Measurements from ENCODE around the gene ARID1B. TPM values are rescaled to one million over a fixed set of nuclear protein-coding genes. Genes with fewer than 3 reads are reported as not detected.

The ARID1B gene
- total RNA-seq, 1 experiment from 2014 or later, result 63.9 TPM

DNA sequence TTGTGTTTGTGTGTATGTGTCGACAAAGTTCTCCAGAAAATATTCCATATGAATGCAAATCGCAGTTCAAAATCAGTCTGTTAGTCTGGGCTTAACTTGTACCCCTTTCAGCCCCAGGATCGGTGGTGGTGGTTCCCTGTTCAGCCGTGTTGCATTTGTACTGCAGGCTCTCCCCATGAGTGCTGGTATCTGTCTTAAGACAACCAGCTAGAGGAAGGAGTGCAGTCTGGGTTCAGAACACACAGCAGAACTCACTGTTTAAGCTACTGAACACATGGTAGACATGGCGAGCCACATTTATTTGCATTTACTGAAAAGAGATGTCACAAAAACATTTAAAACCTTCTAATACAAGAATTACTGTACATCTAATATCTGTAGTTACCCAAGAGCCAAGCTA lies 192.1 kb downstream of the ARID1B start:
- Mint-ChIP-seq H3K9me3 (ENCODE audit: unreplicated experiment) (no peaks in the 10 kb centered on the region), H3K4me1 (ENCODE audit: insufficient read depth, unreplicated experiment) (no peaks in the 10 kb centered on the region), H3K4me3 (ENCODE audit: unreplicated experiment) (no peak overlapping the region), H3K27ac (ENCODE audit: low read depth, unreplicated experiment) (no peak overlapping the region), H3K27me3 (ENCODE audit: insufficient read depth, unreplicated experiment) (no peaks in the 10 kb centered on the region), H3K36me3 (ENCODE audit: insufficient read depth, unreplicated experiment) (no peaks in the 10 kb centered on the region)
- ChIA-PET CTCF (interaction anchor here (0.6 kb wide), 1 partner anchor 10 kb away, joined by 4 read pairs; no protein-coding TSS in a partner anchor), POLR2A (interaction anchor here (0.6 to 1.2 kb wide), 3 partner anchors 13 to 1425 kb away, joined by 3 to 4 read pairs (median 3); no protein-coding TSS in a partner anchor)
- TF ChIP-seq, protein P1, sequence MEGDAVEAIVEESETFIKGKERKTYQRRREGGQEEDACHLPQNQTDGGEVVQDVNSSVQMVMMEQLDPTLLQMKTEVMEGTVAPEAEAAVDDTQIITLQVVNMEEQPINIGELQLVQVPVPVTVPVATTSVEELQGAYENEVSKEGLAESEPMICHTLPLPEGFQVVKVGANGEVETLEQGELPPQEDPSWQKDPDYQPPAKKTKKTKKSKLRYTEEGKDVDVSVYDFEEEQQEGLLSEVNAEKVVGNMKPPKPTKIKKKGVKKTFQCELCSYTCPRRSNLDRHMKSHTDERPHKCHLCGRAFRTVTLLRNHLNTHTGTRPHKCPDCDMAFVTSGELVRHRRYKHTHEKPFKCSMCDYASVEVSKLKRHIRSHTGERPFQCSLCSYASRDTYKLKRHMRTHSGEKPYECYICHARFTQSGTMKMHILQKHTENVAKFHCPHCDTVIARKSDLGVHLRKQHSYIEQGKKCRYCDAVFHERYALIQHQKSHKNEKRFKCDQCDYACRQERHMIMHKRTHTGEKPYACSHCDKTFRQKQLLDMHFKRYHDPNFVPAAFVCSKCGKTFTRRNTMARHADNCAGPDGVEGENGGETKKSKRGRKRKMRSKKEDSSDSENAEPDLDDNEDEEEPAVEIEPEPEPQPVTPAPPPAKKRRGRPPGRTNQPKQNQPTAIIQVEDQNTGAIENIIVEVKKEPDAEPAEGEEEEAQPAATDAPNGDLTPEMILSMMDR (IDR thresholded peaks at IDR 0.05; ENCODE audit: unreplicated experiment), result no peak
- no peak for DNase-seq (ENCODE audit: unreplicated experiment)
- BruUV-seq (replicated peaks), result no TSS peak
- intact Hi-C loops (cut with micrococcal nuclease), result no loop called here

DNA sequence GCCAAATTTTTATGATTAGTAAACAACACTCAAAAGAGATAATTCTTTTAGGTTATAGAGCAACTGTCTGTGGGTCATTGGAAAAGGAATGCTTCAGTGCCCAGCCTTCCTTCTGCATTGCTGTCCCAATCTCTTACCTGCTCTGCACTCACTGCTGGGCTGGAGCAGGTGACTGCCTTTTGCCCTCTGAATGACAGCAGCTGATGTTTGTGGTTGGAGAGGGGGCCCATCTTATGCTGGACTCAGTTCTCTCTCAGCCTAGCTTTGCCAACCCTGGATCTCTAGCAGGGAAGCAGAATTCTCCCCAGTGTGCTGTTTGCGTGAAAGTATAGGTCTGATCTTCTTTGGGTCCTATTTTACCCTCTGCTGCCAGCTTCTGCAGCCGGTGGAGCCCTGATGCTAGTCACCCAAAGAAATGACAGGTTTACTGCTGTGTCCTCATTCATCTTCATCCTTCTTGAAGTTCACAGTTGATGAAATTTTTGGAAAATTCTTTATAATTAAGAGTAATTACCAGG lies 193.5 kb downstream of the ARID1B start:
- H3K4me1 Mint-ChIP-seq (ENCODE audit: insufficient read depth, unreplicated experiment), result no peaks in the 10 kb centered on the region
- H3K27me3 Mint-ChIP-seq (ENCODE audit: insufficient read depth, unreplicated experiment), result no peaks in the 10 kb centered on the region
- no peak for DNase-seq (ENCODE audit: unreplicated experiment)
- H3K27ac Mint-ChIP-seq (ENCODE audit: low read depth, unreplicated experiment), result no peak overlapping the region
- TF ChIP-seq, protein P1 (IDR thresholded peaks at IDR 0.05; ENCODE audit: unreplicated experiment), result no peak
- no peaks in the 10 kb centered on the region for H3K36me3 Mint-ChIP-seq (ENCODE audit: insufficient read depth, unreplicated experiment)
- no peaks in the 10 kb centered on the region for H3K9me3 Mint-ChIP-seq (ENCODE audit: unreplicated experiment)
- ChIA-PET CTCF (no interaction called here), POLR2A (interaction anchor here (1.0 to 1.2 kb wide), 2 partner anchors 10 to 15 kb away, joined by 3 to 4 read pairs; no protein-coding TSS in a partner anchor)
- no TSS peak for BruUV-seq (replicated peaks)
- H3K4me3 Mint-ChIP-seq (ENCODE audit: unreplicated experiment), result no peak overlapping the region
- intact Hi-C loops (cut with micrococcal nuclease), result no loop called here

DNA sequence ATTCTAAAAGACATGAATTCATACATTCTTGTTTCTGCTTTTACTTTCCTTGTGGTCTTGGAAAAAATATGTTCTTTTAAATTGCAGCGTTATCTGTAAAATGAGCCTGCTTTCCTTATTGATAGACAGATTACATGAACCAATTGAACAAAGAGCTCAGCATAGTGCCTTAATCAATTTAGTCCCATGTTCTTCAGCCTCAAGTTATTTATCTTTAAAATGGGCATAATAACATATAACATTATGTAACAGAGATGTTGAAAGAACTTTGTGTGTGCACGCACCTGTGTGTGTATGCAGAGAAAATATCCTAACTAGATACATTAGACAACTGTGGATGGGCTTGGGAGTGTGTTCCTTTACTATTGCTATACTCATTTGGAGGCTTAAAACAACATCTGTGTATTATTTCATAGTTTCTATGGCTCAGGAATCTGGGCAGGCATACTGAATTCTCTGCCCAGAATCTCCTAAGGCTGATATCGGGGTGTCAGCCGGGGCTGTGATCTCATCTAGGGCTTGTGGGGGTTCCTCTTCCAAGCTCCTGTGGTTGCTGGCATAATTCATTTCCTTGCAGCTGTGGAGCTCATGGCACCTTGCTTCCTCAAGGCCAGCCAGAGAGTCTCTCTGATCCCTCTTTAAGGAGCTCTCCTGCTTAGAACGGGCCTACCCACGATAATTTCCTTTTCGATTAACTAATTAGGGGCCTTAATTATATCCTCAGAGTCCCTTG lies 194.1 kb downstream of the ARID1B start:
- no peak overlapping the region for H3K4me3 Mint-ChIP-seq (ENCODE audit: unreplicated experiment)
- no peaks in the 10 kb centered on the region for H3K9me3 Mint-ChIP-seq (ENCODE audit: unreplicated experiment)
- H3K27ac Mint-ChIP-seq (ENCODE audit: low read depth, unreplicated experiment), result no peak overlapping the region
- POLR2A ChIA-PET, result interaction anchor here (0.6 to 1.8 kb wide), 5 partner anchors 7 to 1193 kb away, joined by 3 to 12 read pairs (median 4); no protein-coding TSS in a partner anchor
- no peak for DNase-seq (ENCODE audit: unreplicated experiment)
- no peaks in the 10 kb centered on the region for H3K27me3 Mint-ChIP-seq (ENCODE audit: insufficient read depth, unreplicated experiment)
- CTCF ChIA-PET, result no interaction called here
- BruUV-seq (replicated peaks), result no TSS peak
- no peaks in the 10 kb centered on the region for H3K4me1 Mint-ChIP-seq (ENCODE audit: insufficient read depth, unreplicated experiment)
- H3K36me3 Mint-ChIP-seq (ENCODE audit: insufficient read depth, unreplicated experiment), result no peaks in the 10 kb centered on the region
- TF ChIP-seq, protein P1 (IDR thresholded peaks at IDR 0.05; ENCODE audit: unreplicated experiment), result no peak
- intact Hi-C loops (cut with micrococcal nuclease), result no loop called here

DNA sequence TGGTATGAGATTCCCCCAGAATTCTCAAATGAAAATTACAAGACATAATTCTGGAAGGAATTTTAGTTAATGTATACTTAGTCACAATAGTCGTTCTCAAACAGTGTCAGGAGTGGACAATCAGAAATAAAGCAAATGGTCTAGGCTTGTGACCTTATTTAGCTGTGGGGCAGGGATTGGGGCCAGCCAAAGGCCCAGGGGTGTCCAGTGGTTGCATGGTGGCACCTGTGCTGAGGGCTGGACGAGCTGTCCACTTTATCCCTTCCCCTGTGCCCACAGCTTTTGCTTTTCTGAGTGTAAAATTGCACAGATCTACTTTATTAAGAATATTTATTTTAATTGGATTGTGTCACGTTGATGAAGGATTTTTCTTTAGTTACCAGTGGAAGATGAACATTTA lies 195.0 kb downstream of the ARID1B start:
- H3K4me3 Mint-ChIP-seq (ENCODE audit: unreplicated experiment), result no peak overlapping the region
- no peak for DNase-seq (ENCODE audit: unreplicated experiment)
- ChIA-PET POLR2A (interaction anchor here (0.6 to 1.8 kb wide), 3 partner anchors 8 to 1193 kb away, joined by 3 to 12 read pairs (median 4); no protein-coding TSS in a partner anchor), CTCF (no interaction called here)
- no peaks in the 10 kb centered on the region for H3K9me3 Mint-ChIP-seq (ENCODE audit: unreplicated experiment)
- H3K4me1 Mint-ChIP-seq (ENCODE audit: insufficient read depth, unreplicated experiment), result no peaks in the 10 kb centered on the region
- no TSS peak for BruUV-seq (replicated peaks)
- no peaks in the 10 kb centered on the region for H3K36me3 Mint-ChIP-seq (ENCODE audit: insufficient read depth, unreplicated experiment)
- TF ChIP-seq, protein P1 (IDR thresholded peaks at IDR 0.05; ENCODE audit: unreplicated experiment), result no peak
- H3K27me3 Mint-ChIP-seq (ENCODE audit: insufficient read depth, unreplicated experiment), result no peaks in the 10 kb centered on the region
- intact Hi-C loops (cut with micrococcal nuclease), result no loop called here
- no peak overlapping the region for H3K27ac Mint-ChIP-seq (ENCODE audit: low read depth, unreplicated experiment)

All from MCF 10A (cell line).